PC-3 (cell line): ENCODE results near the gene RREB1. TPM values are rescaled to one million over a fixed set of nuclear protein-coding genes. Genes with fewer than 3 reads are reported as not detected.

Experiments
- ATAC-seq: fragments of 200-7000 bp; cut with Tn5 transposase; 2 replicates; pipeline ENCODE4 v1.9.1; 2020; ENCODE audit warnings: mild to moderate bottlenecking, moderate library complexity
- BruUV-seq: library from RNA; stranded (reverse); fragments of 400-500 nt; replicated peaks from 2 replicates; lab custom pipeline; 2021; lab: Mats Ljungman, UMichigan
- CTCF ChIA-PET: fragments of 300-600 bp; sonication (Branson Sonifier 250); formaldehyde crosslinking; loops from one replicate; lab custom pipeline; 2022; ENCODE audit warnings: antibody characterized with exemption; lab: Charles Lee
- POLR2A ChIA-PET: fragments of 300-600 bp; sonication (Branson Sonifier 250); formaldehyde crosslinking; loops from one replicate; lab custom pipeline; 2022; ENCODE audit warnings: antibody characterized with exemption; ENCODE audit not compliant: unreplicated experiment; lab: Charles Lee
- DNase-seq: peaks from one replicate; pipeline ENCODE4 v3.0.0-alpha.2; 2015
- H2AFZ ChIP-seq: fragments of 300-600 bp; sonication (generic); 2 replicates; pipeline ENCODE4 v1.6.0; 2016; ENCODE audit warnings: antibody characterized with exemption, low read length
- H3F3A ChIP-seq: fragments of 300-600 bp; sonication (generic); one replicate; pipeline ENCODE4 v1.6.0; 2017; ENCODE audit warnings: antibody characterized with exemption, low read length, control low read depth, mild to moderate bottlenecking; ENCODE audit not compliant: unreplicated experiment
- H3K27ac ChIP-seq: fragments of 300-600 bp; sonication (generic); 2 replicates; pipeline ENCODE4 v1.5.1; 2016; ENCODE audit warnings: mild to moderate bottlenecking, low read length
- H3K27me3 ChIP-seq: fragments of 300-600 bp; sonication (generic); 2 replicates; pipeline ENCODE4 v1.6.1; 2016; ENCODE audit warnings: low read length, mixed read lengths
- H3K36me3 ChIP-seq: fragments of 300-600 bp; sonication (generic); 2 replicates; pipeline ENCODE4 v1.6.1; 2016; ENCODE audit warnings: low read depth, mixed run types, low read length, mixed read lengths
- H3K4me1 ChIP-seq: fragments of 300-600 bp; sonication (generic); 2 replicates; pipeline ENCODE4 v1.5.1; 2016; ENCODE audit warnings: low read length; ENCODE audit not compliant: insufficient read depth
- H3K4me2 ChIP-seq: fragments of 300-600 bp; sonication (generic); 2 replicates; pipeline ENCODE4 v1.6.0; 2016; ENCODE audit warnings: low read length
- H3K4me3 ChIP-seq: fragments of 300-600 bp; sonication (generic); 2 replicates; pipeline ENCODE4 v1.5.1; 2016; ENCODE audit warnings: mild to moderate bottlenecking, low read length, mixed read lengths
- H3K79me2 ChIP-seq: fragments of 300-600 bp; sonication (generic); 2 replicates; pipeline ENCODE4 v1.6.1; 2017; ENCODE audit warnings: low read length, mixed read lengths
- H3K9ac ChIP-seq: fragments of 300-600 bp; sonication (generic); 2 replicates; pipeline ENCODE4 v1.6.0; 2016; ENCODE audit warnings: mild to moderate bottlenecking, low read length
- H3K9me2 ChIP-seq: fragments of 300-600 bp; sonication (generic); replicated peaks from 2 replicates; pipeline ENCODE4 v1.6.1; 2016; ENCODE audit warnings: mixed run types, low read length, mixed read lengths
- H3K9me3 ChIP-seq: fragments of 300-600 bp; sonication (generic); 2 replicates; pipeline ENCODE4 v1.6.1; 2016; ENCODE audit warnings: low read length, mixed read lengths
- H4K20me1 ChIP-seq: fragments of 300-600 bp; sonication (generic); 2 replicates; pipeline ENCODE4 v1.6.1; 2016; ENCODE audit warnings: low read length, mixed read lengths
- EZH2 ChIP-seq: fragments of 300-600 bp; sonication (generic); IDR thresholded peaks from one replicate; pipeline ENCODE4 v1.6.1; 2017; ENCODE audit warnings: antibody characterized with exemption, mild to moderate bottlenecking, low read length; ENCODE audit not compliant: unreplicated experiment
- EZH2phosphoT487 ChIP-seq: fragments of 300-600 bp; sonication (generic); IDR thresholded peaks from 2 replicates; pipeline ENCODE4 v1.6.1; 2018; ENCODE audit warnings: mild to moderate bottlenecking, antibody characterized with exemption, low read length, borderline replicate concordance
- intact Hi-C: fragments of 100-400 bp; cut with micrococcal nuclease; formaldehyde crosslinking; loops from 2 replicates; pipeline ENCODE4 v1.9.0; 2023
- total RNA-seq: library from RNA; depleted of rRNA; stranded (reverse); fragments of >200 nt; gene quantifications from 2 replicates; pipeline ENCODE4 v1.2.3, GENCODE V29; 2014
- TF ChIP-seq, protein P1 (sequence below): fragments of 300-600 bp; sonication (generic); conservative IDR thresholded peaks from 2 replicates; pipeline ENCODE4 v1.5.1; 2017; ENCODE audit warnings: antibody characterized with exemption, low read depth, mild to moderate bottlenecking, low read length

The RREB1 gene
- total RNA-seq, 1 experiment from 2014 or later = 26.0 TPM

DNA sequence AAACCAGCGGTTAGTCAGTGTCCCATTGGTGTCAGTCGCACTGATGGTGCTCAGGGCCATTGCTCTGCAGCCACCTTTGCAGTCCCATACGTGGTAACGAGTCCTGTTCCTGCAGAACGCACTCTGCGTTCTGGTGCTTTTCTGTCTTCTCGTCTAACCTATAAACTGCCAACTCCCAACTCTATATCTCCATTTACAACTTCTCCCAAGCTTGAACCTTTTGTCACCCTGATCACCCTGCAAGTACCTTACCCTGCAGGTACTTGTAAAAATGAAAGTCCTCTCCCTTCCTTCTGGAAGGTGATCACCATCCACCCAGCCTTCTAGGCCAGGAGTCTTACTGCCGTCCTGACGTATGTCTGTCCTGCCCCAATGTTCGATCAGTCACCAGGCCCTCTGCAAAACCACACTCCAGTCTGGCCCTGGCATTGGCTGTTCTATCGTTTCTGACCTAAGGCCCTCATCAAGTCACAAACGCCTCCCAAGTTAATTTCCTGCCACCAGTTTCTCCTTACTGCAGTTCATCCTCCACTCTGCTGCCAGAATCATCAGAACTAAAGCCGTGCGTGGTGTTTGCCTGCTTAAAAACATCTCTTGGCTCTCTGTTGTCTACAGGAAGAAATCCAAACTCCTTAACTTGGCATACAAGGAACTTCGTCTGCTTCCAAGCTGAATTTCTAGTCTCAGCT is 7.9 kb downstream of the RREB1 start:
- BruUV-seq = no TSS peak
- H3K9ac ChIP-seq = no peak overlapping the region
- no peak overlapping the region for H3K4me3 ChIP-seq
- intact Hi-C loops = no loop called here
- H3K9me2 ChIP-seq = no peaks in the 10 kb centered on the region
- POLR2A ChIA-PET = no interaction called here
- H4K20me1 ChIP-seq = peaks cover 61% of the 10 kb centered on the region
- H3K4me1 ChIP-seq = peaks cover 41% of the 10 kb centered on the region
- H2AFZ ChIP-seq = no peak overlapping the region
- no peaks in the 10 kb centered on the region for H3F3A ChIP-seq
- peaks cover 6% of the 10 kb centered on the region; the same call in 1 of the 2 replicates for H3K36me3 ChIP-seq
- no peak overlapping the region for H3K4me2 ChIP-seq
- TF ChIP-seq EZH2phosphoT487 (no peak), EZH2 (no peak)
- TF ChIP-seq, protein P1, sequence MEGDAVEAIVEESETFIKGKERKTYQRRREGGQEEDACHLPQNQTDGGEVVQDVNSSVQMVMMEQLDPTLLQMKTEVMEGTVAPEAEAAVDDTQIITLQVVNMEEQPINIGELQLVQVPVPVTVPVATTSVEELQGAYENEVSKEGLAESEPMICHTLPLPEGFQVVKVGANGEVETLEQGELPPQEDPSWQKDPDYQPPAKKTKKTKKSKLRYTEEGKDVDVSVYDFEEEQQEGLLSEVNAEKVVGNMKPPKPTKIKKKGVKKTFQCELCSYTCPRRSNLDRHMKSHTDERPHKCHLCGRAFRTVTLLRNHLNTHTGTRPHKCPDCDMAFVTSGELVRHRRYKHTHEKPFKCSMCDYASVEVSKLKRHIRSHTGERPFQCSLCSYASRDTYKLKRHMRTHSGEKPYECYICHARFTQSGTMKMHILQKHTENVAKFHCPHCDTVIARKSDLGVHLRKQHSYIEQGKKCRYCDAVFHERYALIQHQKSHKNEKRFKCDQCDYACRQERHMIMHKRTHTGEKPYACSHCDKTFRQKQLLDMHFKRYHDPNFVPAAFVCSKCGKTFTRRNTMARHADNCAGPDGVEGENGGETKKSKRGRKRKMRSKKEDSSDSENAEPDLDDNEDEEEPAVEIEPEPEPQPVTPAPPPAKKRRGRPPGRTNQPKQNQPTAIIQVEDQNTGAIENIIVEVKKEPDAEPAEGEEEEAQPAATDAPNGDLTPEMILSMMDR = no peak
- H3K27me3 ChIP-seq = no peaks in the 10 kb centered on the region
- H3K79me2 ChIP-seq = peaks cover 100% of the 10 kb centered on the region
- H3K9me3 ChIP-seq = no peaks in the 10 kb centered on the region
- CTCF ChIA-PET = no interaction called here
- no peak for ATAC-seq
- no peak overlapping the region for H3K27ac ChIP-seq
- no peak for DNase-seq

DNA sequence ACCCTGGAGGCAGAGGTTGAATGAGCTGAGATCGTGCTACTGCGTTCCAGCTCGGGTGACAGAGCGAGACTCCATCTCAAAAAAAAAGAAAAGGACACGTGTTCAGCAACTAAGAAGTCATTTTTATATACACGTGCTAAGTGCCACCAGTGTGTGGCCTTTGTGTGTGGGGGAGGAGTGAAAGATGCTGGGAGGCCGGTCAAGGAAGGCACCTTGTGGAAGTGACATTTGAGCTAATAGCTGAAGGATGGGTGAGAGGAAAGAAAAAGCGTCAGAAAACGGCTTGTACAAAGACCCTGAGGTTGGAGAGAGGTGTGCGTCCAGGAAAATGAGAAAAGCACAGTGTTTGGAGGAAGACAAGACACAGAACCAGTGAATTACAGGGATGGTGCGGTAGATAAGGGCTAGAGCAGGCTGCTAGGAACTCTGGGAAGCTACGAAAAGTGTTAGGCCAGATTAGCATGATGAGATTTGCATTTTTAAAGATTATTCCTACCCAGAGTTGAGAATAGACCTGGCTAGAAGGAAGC is 11.6 kb downstream of the RREB1 start:
- ChIA-PET POLR2A (no interaction called here), CTCF (no interaction called here)
- no TSS peak for BruUV-seq
- intact Hi-C loops = no loop called here
- H3K9me2 ChIP-seq = no peaks in the 10 kb centered on the region
- no peak for ATAC-seq
- TF ChIP-seq EZH2phosphoT487 (no peak), EZH2 (no peak)
- TF ChIP-seq, protein P1 = no peak
- peaks cover 6% of the 10 kb centered on the region for H3K36me3 ChIP-seq
- H3K4me1 ChIP-seq = peaks cover 8% of the 10 kb centered on the region; the same call in 1 of the 2 replicates
- H3K79me2 ChIP-seq = peaks cover 100% of the 10 kb centered on the region
- H3K9me3 ChIP-seq = no peaks in the 10 kb centered on the region
- H3K27ac ChIP-seq = no peak overlapping the region
- no peaks in the 10 kb centered on the region for H3F3A ChIP-seq
- no peaks in the 10 kb centered on the region for H3K27me3 ChIP-seq
- no peak overlapping the region for H3K4me2 ChIP-seq
- H3K4me3 ChIP-seq = no peak overlapping the region
- H4K20me1 ChIP-seq = peaks cover 40% of the 10 kb centered on the region
- no peak for DNase-seq
- no peak overlapping the region for H2AFZ ChIP-seq
- H3K9ac ChIP-seq = no peak overlapping the region

DNA sequence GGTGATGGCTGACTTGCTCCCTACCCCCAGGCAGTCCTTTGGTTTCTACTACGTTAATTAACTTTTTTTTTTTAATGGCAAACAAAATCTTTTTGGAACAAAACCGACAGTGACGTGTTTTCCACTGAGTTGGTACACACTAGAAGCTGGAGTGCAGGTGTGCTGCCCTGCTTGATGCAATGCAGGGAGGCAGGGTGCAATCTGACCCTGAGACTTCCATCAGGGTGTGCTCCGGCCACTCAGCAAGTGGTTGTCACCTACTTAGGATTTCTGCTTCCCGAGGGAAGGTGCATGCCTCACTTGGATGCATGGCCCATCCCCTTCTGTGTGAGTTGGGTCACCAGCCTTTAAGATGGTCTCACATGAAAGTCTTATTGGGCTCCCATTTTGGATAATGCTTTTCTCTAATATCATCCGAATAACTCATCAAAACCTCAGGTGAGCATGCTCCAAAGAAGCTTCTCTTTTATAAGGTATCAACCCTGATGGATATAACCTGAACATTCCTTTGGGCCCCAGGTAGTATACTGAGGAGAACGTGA is 14.0 kb downstream of the RREB1 start:
- DNase-seq (no peak), ATAC-seq (no peak)
- Histone ChIP-seq H3F3A (no peaks in the 10 kb centered on the region), H3K9ac (no peak overlapping the region), H2AFZ (no peak overlapping the region), H3K4me1 (peaks cover 8% of the 10 kb centered on the region; the same call in 1 of the 2 replicates), H3K79me2 (peaks cover 100% of the 10 kb centered on the region), H3K27ac (no peak overlapping the region), H3K9me3 (no peaks in the 10 kb centered on the region), H3K36me3 (peaks cover 13% of the 10 kb centered on the region), H4K20me1 (peaks cover 33% of the 10 kb centered on the region), H3K4me2 (no peak overlapping the region), H3K9me2 (no peaks in the 10 kb centered on the region), H3K27me3 (no peaks in the 10 kb centered on the region), H3K4me3 (no peak overlapping the region)
- intact Hi-C loops = no loop called here
- TF ChIP-seq, protein P1 = no peak
- TF ChIP-seq EZH2 = no peak
- no peak for TF ChIP-seq EZH2phosphoT487
- ChIA-PET CTCF (no interaction called here), POLR2A (no interaction called here)
- BruUV-seq = no TSS peak
